HG03558 (cell line): ENCODE data around the gene PKP1.

ENCODE experiments used
- ATAC-seq: cut with Tn5 transposase; IDR thresholded peaks from one replicate; pipeline ENCODE4 v1.9.1; 2021; ENCODE audit warnings: moderate number of reproducible peaks; ENCODE audit not compliant: unreplicated experiment; ENCODE audit errors: extremely low read depth

The PKP1 gene

GRCh38 chr1:201304126-201304525 is 20.8 kb downstream of the PKP1 start:
- no peak for ATAC-seq

GRCh38 chr1:201305815-201306214 is 22.5 kb downstream of the PKP1 start:
- ATAC-seq = no peak

GRCh38 chr1:201307231-201307630 is 23.9 kb downstream of the PKP1 start:
- no peak for ATAC-seq

- no peak for ATAC-seq
These were observed 24.6 kb downstream of the PKP1 start for GRCh38 chr1:201307760-201308499.

- no peak for ATAC-seq
These were observed 26.1 kb downstream of the PKP1 start for GRCh38 chr1:201309416-201309815.

- no peak for ATAC-seq
These were observed 27.1 kb downstream of the PKP1 start for GRCh38 chr1:201310251-201310985.

GRCh38 chr1:201310986-201311355 is 27.7 kb downstream of the PKP1 start:
- ATAC-seq = no peak

GRCh38 chr1:201311356-201312011 is 28.2 kb downstream of the PKP1 start:
- ATAC-seq = no peak

- no peak for ATAC-seq
These were observed 29.0 kb downstream of the PKP1 start for GRCh38 chr1:201312298-201312697.

GRCh38 chr1:201313086-201313485 is 29.8 kb downstream of the PKP1 start:
- no peak for ATAC-seq

- ATAC-seq = no peak
These were observed 33.2 kb downstream of the PKP1 start for GRCh38 chr1:201316556-201316955.

- no peak for ATAC-seq
These were observed 34.2 kb downstream of the PKP1 start for GRCh38 chr1:201317551-201317950.

- no peak for ATAC-seq
These were observed 35.4 kb downstream of the PKP1 start for GRCh38 chr1:201318504-201319340.

- no peak for ATAC-seq
These were observed 36.3 kb downstream of the PKP1 start for GRCh38 chr1:201319631-201320030.

GRCh38 chr1:201320168-201320788 is 37.0 kb downstream of the PKP1 start:
- ATAC-seq = no peak

GRCh38 chr1:201321826-201322390 is 38.6 kb downstream of the PKP1 start:
- no peak for ATAC-seq

- no peak for ATAC-seq
These were observed 39.6 kb downstream of the PKP1 start for GRCh38 chr1:201322653-201323510.

- no peak for ATAC-seq
These were observed 41.0 kb downstream of the PKP1 start for GRCh38 chr1:201324306-201324705.
